Activated naive CD8-positive, alpha-beta T cell treated with anti-CD3 and anti-CD28 coated beads, Interleukin-2, amount 50 U/mL, for 16 hours (primary cell): ENCODE data around the gene SLU7.
"Not testable (repeated sequence)": the region's sequence is repeated elsewhere in the genome, so short reads cannot be mapped to it uniquely, and the experiment has no call there.

ENCODE experiments used
- DNase-seq: peaks from one replicate; pipeline ENCODE4 v3.0.0-alpha.2; 2020; ENCODE audit warnings: low read depth, low spot score

The SLU7 gene

GRCh38 chr5:160450164-160450932 is 31.5 kb upstream of the SLU7 start:
- no peak for DNase-seq

DNA sequence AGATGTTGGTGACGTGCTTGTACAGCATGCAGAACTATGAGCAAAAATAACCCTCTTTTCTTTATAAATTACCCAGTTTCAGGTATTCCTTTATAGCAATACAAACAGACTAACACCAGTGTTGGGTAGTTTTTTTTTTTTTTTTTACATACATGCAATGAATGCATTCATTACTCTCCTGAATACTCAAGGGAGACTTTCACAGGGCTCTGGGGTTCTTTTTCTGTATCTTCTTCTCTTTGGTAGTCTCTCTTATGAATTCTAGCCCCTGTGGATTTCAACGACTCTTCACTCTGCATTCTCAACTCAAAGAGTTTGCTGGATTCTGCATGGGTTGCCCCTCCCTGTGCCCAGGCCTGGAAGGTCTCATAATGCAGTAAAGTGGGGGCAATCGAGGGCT is 30.6 kb upstream of the SLU7 start:
- DNase-seq, result no peak

GRCh38 chr5:160448886-160449285 is 30.0 kb upstream of the SLU7 start:
- no peak for DNase-seq

- no peak for DNase-seq
Measured at GRCh38 chr5:160445751-160446150, 26.9 kb upstream of the SLU7 start.

GRCh38 chr5:160445132-160445531 is 26.3 kb upstream of the SLU7 start:
- DNase-seq, result no peak

DNA sequence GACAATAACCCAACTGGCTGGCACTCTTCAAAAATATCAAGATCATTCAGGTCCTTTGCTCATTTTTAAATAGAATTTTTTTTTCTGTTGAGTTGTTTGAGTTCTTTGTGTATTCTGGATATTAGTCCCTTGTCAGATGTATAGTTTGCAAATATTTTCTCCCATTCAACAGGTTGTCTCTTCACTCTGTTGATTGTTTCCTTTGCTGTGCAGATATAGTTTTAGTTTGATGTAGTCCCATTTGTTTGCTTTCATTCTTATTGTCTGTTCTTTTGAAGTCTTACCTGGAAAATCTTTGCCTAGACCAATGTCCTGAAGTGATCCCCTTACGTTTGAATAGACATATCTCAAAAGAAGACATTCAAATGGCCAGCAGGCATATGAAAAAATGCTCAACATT is 25.5 kb upstream of the SLU7 start:
- DNase-seq, result no peak

DNA sequence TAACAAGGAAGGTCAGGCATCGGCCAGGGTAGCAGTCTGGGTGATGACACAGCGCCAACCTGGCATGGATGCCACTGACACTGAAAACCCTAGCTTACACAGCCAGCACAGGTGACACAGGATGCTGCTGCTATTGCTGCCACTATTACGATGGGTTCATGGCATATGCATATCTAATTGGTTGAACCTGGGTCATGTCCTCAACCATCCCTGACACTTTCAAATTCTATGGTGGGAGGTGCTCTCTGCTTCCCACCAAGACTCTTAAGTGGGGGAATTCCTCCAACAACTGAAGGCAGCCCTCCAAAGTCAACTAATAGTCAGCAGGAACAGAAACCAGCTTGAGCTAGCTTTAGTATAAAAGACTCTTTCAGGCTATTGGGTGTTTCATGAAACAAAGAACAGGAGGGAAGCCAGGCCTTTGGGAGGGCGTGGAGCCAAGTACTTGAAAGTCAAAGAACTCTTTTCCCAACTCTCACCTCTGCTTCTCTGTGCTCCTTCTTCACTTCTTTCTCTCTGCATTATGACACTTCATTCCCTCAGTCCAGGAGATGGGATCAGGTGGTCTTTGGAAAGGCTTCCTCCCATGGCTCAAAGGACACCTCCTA is 24.0 kb upstream of the SLU7 start:
- DNase-seq, result no peak

GRCh38 chr5:160441311-160441781 is 22.5 kb upstream of the SLU7 start:
- DNase-seq, result no peak

- DNase-seq, result peak; percentile 75
Measured at GRCh38 chr5:160439205-160439600, 20.3 kb upstream of the SLU7 start.

DNA sequence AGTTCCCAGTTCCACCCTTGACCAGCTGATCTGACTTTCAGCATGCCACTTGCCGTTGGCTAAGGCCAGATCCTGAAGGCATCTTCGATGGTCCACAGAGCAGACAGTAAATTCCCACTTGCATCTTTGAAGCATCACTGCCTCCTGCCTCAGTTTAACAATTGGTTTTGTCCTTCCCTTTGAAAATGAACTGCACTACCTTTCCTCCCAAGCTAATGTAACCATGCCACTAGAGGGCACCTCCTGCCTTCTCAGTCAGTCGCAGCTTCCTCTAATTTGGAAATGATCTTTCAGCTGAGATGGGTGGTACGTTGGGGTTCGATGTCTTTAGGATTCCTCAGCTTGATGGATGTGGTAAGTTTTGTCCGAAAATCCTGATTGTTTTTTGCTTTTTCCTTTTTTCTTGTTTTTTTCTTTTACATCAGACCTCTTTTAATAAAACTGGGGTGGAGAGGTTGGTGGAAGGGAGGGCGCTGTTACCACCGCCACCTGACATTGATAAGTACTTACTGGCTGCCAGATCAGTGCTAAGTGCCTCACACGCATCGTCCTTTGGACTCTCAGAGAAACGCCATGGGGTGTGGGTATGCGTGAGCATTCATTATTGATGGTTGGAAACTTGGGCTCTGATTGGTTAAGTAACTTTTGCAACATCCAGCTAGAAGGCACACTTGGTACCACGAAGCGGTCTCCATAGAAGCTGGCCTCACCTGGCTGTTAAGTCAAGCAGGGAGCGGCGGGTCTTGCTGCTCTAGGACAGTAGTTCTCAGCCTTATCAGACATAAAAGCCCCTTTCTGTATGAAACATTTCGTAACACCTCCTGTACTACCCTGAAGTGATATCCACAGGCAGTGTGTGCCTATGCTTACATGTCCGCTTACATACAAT is 19.7 kb upstream of the SLU7 start:
- DNase-seq, result no peak

- no peak for DNase-seq
Measured at GRCh38 chr5:160437271-160437670, 18.4 kb upstream of the SLU7 start.

DNA sequence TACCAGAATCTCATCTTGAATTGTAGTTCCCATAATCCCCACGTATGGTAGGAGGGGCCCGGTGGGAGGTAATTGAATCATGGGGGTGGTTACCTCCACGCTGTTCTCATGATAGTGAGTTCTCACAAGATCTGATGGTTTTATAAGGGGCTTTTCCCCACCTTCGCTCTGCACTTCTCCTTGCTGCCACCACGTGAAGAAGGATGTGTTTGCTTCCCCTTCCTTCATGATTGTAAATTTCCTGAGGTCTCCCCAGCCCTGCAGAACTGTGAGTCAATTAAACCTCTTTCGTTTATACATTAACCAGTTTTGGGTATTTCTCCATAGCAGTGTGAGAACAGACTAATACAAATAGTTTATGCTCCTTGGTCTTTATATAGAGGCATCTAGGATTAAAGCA is 17.8 kb upstream of the SLU7 start:
- not testable (repeated sequence) for DNase-seq

- DNase-seq, result no peak
Measured at GRCh38 chr5:160436017-160436416, 17.1 kb upstream of the SLU7 start.

DNA sequence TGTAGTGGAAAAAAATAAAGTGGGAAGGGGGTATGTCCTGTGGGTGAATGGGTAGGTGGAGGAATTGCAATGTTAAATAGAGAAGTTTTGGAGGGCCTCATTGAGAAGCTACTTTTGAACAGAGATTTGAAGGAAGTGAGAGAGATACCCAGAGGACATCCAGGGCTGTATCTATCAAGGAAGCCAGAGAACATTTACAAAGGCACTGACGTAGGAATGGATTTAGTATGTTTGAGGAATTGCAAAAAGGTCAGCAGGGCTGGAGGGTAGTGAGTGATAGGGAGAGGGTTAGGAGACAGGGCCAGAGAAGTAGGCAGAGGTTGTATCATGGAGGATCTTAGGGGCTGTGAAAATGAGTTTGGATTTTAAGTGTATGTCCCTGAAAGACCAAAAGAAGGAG is 16.7 kb upstream of the SLU7 start:
- no peak for DNase-seq

- DNase-seq, result no peak
Measured at GRCh38 chr5:160434022-160434531, 15.2 kb upstream of the SLU7 start.

GRCh38 chr5:160432787-160433186 is 13.9 kb upstream of the SLU7 start:
- DNase-seq, result no peak

DNA sequence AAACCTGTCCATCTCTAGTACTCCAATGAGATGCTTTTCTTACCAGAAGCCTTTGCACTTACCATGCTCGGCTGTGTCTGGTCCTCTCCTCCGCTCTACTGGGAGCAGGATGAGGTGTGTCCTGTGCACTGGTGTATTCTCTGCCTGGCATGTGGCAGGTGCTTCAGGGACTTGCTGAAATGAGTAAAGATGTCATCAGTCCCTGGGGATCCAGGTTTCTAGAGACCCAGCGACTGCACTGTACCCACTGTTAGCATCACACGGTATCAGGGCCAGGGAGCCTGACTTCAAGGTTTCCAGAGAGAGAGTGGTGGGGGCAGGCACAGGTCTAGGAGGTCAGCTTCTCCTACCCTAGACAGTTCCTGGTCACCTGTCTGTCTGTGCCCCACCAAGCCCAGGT is 13.3 kb upstream of the SLU7 start:
- no peak for DNase-seq

GRCh38 chr5:160427607-160428006 is 8.7 kb upstream of the SLU7 start:
- DNase-seq, result no peak

DNA sequence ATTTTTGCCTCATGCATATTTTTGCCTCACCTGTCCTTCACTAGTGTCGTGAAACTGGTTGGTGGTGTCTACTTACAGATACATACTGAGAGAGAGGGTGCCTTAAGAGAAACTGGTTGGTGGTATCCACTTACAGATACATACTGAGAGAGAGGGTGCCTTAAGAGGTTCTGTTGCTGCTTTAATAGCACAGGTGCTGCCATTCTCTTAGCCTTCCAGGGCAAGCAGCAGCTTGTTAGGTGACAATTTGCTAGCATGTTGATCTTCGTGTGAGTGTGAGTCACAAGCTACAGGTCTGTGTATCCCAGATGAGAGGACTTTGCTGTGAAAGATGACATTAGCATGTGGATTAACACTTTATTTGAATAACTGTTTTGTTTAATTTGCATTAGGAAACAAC is 4.2 kb upstream of the SLU7 start:
- DNase-seq, result no peak

- peak; percentile 79 for DNase-seq
Measured at GRCh38 chr5:160421625-160422258, 2.9 kb upstream of the SLU7 start, which contains the start of gene PTTG1. Gene PTTG1 (plus strand): TSS chr5:160421855. CDS start chr5:160422313, 458 bp downstream.

DNA sequence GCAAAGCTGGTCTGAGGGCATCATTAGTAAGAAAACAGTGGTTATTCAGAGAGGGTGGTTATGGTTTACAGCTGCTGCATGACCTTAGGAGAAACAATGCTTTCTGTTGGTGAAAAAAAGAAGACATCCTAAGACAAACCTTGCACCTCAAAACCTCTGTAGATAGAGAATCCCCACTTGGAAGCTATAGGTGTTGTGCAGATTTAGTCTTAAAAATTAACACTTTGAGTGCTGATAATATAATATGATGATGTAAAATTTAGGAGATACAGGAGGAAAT is 1.4 kb upstream of the SLU7 start:
- DNase-seq, result no peak
